K562 (cell line): ENCODE data around the gene AVPI1. TPM values are rescaled to one million over a fixed set of nuclear protein-coding genes. Genes with fewer than 3 reads are reported as not detected.

ENCODE experiments used
- ATAC-seq: fragments of 200-7000 bp; cut with Tn5 transposase; 3 replicates; pipeline ENCODE4 v1.9.1; 2020; ENCODE audit warnings: moderate library complexity
- BruUV-seq: library from RNA; stranded (reverse); fragments of 400-500 nt; replicated peaks from 2 replicates; lab custom pipeline; 2021; lab: Mats Ljungman, UMichigan
- CTCF ChIA-PET: fragments of 300-600 bp; formaldehyde crosslinking; extraction: SDS; loops from one replicate; lab custom pipeline; 2021; ENCODE audit warnings: low intra/inter-chr PET ratio; lab: Yijun Ruan, JAX
- POLR2A ChIA-PET: fragments of 300-600, 350-650 bp; sonication (Branson Sonifier 250); formaldehyde crosslinking; extraction: SDS; loops from one replicate; lab custom pipeline; 2021; ENCODE audit warnings: antibody characterized with exemption, inconsistent platforms; lab: Yijun Ruan, JAX
- DNase-seq, 4 experiments: peaks; one replicate each; pipeline versions ENCODE4 v3.0.0 to v3.0.0-alpha.2; 2011 to 2018; ENCODE audit warnings: low spot score in 3 of 4, mixed read lengths in 3 of 4; ENCODE audit errors: extremely low read depth in 1 of 4
- FAIRE-seq: peaks from 2 replicates; lab custom pipeline; 2011; peaks lifted over from hg19 to GRCh38; lab: Jason Lieb, UNC
- H2AFZ ChIP-seq: 2 replicates; pipeline ENCODE4 v1.6.0; 2011; ENCODE audit warnings: low read depth, low read length, control low read depth, inconsistent platforms
- H3K27ac ChIP-seq: fragments of 200-600 bp; 3 replicates; pipeline ENCODE4 v1.8.0; 2011; ENCODE audit warnings: low read depth, mild to moderate bottlenecking, control low read depth, inconsistent platforms, low read length, moderate library complexity, mixed read lengths; ENCODE audit errors: extremely low read depth
- H3K27me3 ChIP-seq, 2 experiments: fragments of 300-600 bp in 1 of 2; 2 replicates in 1 of 2; 3 replicates in 1 of 2; pipeline versions ENCODE4 v1.6.0 to v1.8.0; 2011; ENCODE audit warnings: inconsistent platforms in 2 of 2, low read length in 2 of 2, mild to moderate bottlenecking in 1 of 2, mixed read lengths in 1 of 2, moderate library complexity in 1 of 2; ENCODE audit not compliant: control insufficient read depth in 2 of 2, insufficient read depth in 2 of 2
- H3K36me3 ChIP-seq: fragments of 300-600 bp; 3 replicates; pipeline ENCODE4 v1.8.0; 2011; ENCODE audit warnings: mild to moderate bottlenecking, low read length, inconsistent platforms; ENCODE audit not compliant: control insufficient read depth, insufficient read depth
- H3K4me1 ChIP-seq, 2 experiments: fragments of 200-600 bp in 1 of 2; replicated peaks in 1 of 2; 2 replicates in 1 of 2; 3 replicates in 1 of 2; pipeline versions ENCODE4 v1.5.1 to v1.8.0; 2011; ENCODE audit warnings: inconsistent platforms in 2 of 2, low read length in 2 of 2, mild to moderate bottlenecking in 1 of 2, mixed read lengths in 1 of 2, moderate library complexity in 1 of 2; ENCODE audit not compliant: control insufficient read depth in 2 of 2, insufficient read depth in 2 of 2
- H3K4me2 ChIP-seq: 2 replicates; pipeline ENCODE4 v1.6.1; 2011; ENCODE audit warnings: low read length, control low read depth, inconsistent platforms, mixed read lengths; ENCODE audit not compliant: insufficient read depth
- H3K4me3 ChIP-seq: fragments of 200-600 bp; sonication (generic), shearing (Covaris generic); 2 replicates; pipeline ENCODE4 v1.5.1; 2016; ENCODE audit warnings: control low read depth, inconsistent platforms
- H3K79me2 ChIP-seq: fragments of 200-600 bp; 3 replicates; pipeline ENCODE4 v1.8.0; 2011; ENCODE audit warnings: low read length, inconsistent platforms; ENCODE audit not compliant: control insufficient read depth, insufficient read depth
- H3K9ac ChIP-seq, 2 experiments: 2 replicates each; pipeline versions ENCODE4 v1.6.0 to v1.6.1; 2011; ENCODE audit warnings: low read depth in 2 of 2, low read length in 2 of 2, control low read depth in 1 of 2, inconsistent platforms in 1 of 2, mild to moderate bottlenecking in 1 of 2, mixed read lengths in 1 of 2; ENCODE audit not compliant: insufficient read depth in 1 of 2
- H3K9me1 ChIP-seq: one replicate; pipeline ENCODE4 v1.6.0; 2011; ENCODE audit warnings: inconsistent platforms, mild to moderate bottlenecking, low read length, moderate library complexity; ENCODE audit not compliant: control insufficient read depth, insufficient read depth
- H3K9me3 ChIP-seq: replicated peaks from 2 replicates; pipeline ENCODE4 v1.5.1; 2011; ENCODE audit warnings: low read depth, low read length, inconsistent platforms; ENCODE audit not compliant: control insufficient read depth, insufficient read depth
- H4K20me1 ChIP-seq: replicated peaks from 2 replicates; pipeline ENCODE4 v1.6.1; 2011; ENCODE audit warnings: low read length, inconsistent platforms, mixed read lengths; ENCODE audit not compliant: control insufficient read depth, insufficient read depth
- BCOR ChIP-seq: fragments of 450-650 bp; IDR thresholded peaks from 2 replicates; pipeline ENCODE4 v1.6.1; 2016
- ELF1 ChIP-seq: fragments of 200-800 bp; sonication (Bioruptor generic); IDR thresholded peaks from 2 replicates; pipeline ENCODE4 v1.6.1; 2016; ENCODE audit warnings: missing genetic modification characterization, missing compliant biosample characterization
- ELK3 ChIP-seq: fragments of 450-650 bp; formaldehyde crosslinking; IDR thresholded peaks from 2 replicates; pipeline ENCODE4 v1.4.0; 2020; ENCODE audit warnings: mild to moderate bottlenecking
- FOXM1 ChIP-seq, 2 experiments: fragments of 450-650 bp in 1 of 2; sonication (generic) in 1 of 2; formaldehyde crosslinking in 1 of 2; IDR thresholded peaks; 2 replicates each; pipeline versions ENCODE4 v1.6.1 to v1.9.0; 2017 to 2022; ENCODE audit warnings: low read depth in 2 of 2, mild to moderate bottlenecking in 2 of 2, missing genetic modification reagents in 1 of 2, moderate library complexity in 1 of 2
- ILK ChIP-seq: fragments of 450-650 bp; IDR thresholded peaks from 2 replicates; pipeline ENCODE4 v1.6.1; 2016; ENCODE audit warnings: missing genetic modification characterization, low read depth, mild to moderate bottlenecking, missing compliant biosample characterization, moderate library complexity, borderline replicate concordance
- IRF1 ChIP-seq: sonication (generic); formaldehyde crosslinking; IDR thresholded peaks from 2 replicates; pipeline ENCODE4 v1.8.0; 2022; ENCODE audit warnings: missing genetic modification reagents, mild to moderate bottlenecking, borderline replicate concordance
- MEF2D ChIP-seq: conservative IDR thresholded peaks from 2 replicates; pipeline ENCODE4 v1.6.1; 2016; ENCODE audit warnings: low read depth, missing genetic modification characterization, missing compliant biosample characterization
- PHF21A ChIP-seq: fragments of 450-650 bp; IDR thresholded peaks from 2 replicates; pipeline ENCODE4 v1.6.1; 2017; ENCODE audit warnings: low read depth, borderline replicate concordance
- POLR3A ChIP-seq: IDR thresholded peaks from 2 replicates; pipeline ENCODE4 v1.6.1; 2011; ENCODE audit warnings: borderline replicate concordance, mild to moderate bottlenecking, moderate library complexity; ENCODE audit not compliant: insufficient read length, insufficient read depth; ENCODE audit errors: extremely low read depth
- PRDM10 ChIP-seq: fragments of 450-650 bp; IDR thresholded peaks from 2 replicates; pipeline ENCODE4 v1.6.1; 2018; ENCODE audit not compliant: partially characterized antibody
- SP1 ChIP-seq: sonication (generic); formaldehyde crosslinking; IDR thresholded peaks from 2 replicates; pipeline ENCODE4 v1.8.1; 2022; ENCODE audit warnings: mild to moderate bottlenecking, missing genetic modification reagents
- ZNF143 ChIP-seq: sonication (generic); formaldehyde crosslinking; IDR thresholded peaks from 2 replicates; pipeline ENCODE4 v1.9.0; 2022; ENCODE audit warnings: mild to moderate bottlenecking, missing genetic modification reagents
- ZNF444 ChIP-seq: fragments of 250-450 bp; sonication (Bioruptor Pico); IDR thresholded peaks from 2 replicates; pipeline ENCODE4 v1.4.0; 2020; ENCODE audit warnings: mild to moderate bottlenecking, moderate library complexity
- WGBS: fragments of 100-300 bp; shearing (Covaris generic); methylation state at CpG from one replicate; pipeline ENCODE4 v1.1.6; 2016; ENCODE audit warnings: low coverage, mixed read lengths; ENCODE audit not compliant: insufficient coverage; ENCODE audit errors: missing lambda C conversion rate; 5-methylcytosine and 5-hydroxymethylcytosine counted together
- in situ Hi-C: fragments of 300-500 bp; cut with MboI; formaldehyde crosslinking; loops from 4 replicates; pipeline ENCODE4 v1.15.0; 2018; ENCODE audit warnings: inconsistent platforms, mixed read lengths
- intact Hi-C: fragments of 100-400 bp; cut with micrococcal nuclease; formaldehyde crosslinking; loops from 2 replicates; pipeline ENCODE4 v1.14.2; 2022
- polyA plus RNA-seq, 8 experiments: library from polyadenylated mRNA; depleted of rRNA in 4 of 8; stranded (reverse) in 5 of 8; unstranded in 3 of 8; fragments of >200 nt; fragmentation: Nextera tagmentation in 2 of 8; fragmentation: Illumina TruSeq in 1 of 8; extraction: Ambion mirVana in 2 of 8; extraction: Trizol in 1 of 8; gene quantifications; 2 replicates each; pipeline versions ENCODE4 v1.2.1 to v1.2.3, GENCODE V29; 2011 to 2014; ENCODE audit warnings: inconsistent platforms in 1 of 8, missing spikeins in 1 of 8
- total RNA-seq, 7 experiments: library from RNA; depleted of rRNA in 6 of 7; stranded (reverse); fragments of >200 nt in 6 of 7; fragmentation: Illumina TruSeq in 2 of 7; extraction: Trizol in 2 of 7; gene quantifications; 2 replicates each; pipeline versions ENCODE4 v1.2.1 to v1.2.3, GENCODE V29; 2011 to 2021; ENCODE audit warnings: low replicate concordance in 1 of 7
- TF ChIP-seq, protein P1 (sequence below), 2 experiments: fragments of 450-650 bp; conservative IDR thresholded peaks; 2 replicates each; pipeline ENCODE4 v1.6.1; 2017; ENCODE audit warnings: mild to moderate bottlenecking in 2 of 2, moderate library complexity in 2 of 2

The AVPI1 gene
- total and polyA plus RNA-seq, 9 of the 15 experiments (the other 6 are each of a cell fraction or from before 2014, with no cell fraction given), result 0.90 to 10.4 (median 7.4) TPM

GRCh38 chr10:97667463-97667862 lies 19.6 kb downstream of the AVPI1 start:
- in situ Hi-C loops (no loop called here), intact Hi-C loops (no loop called here)
- Histone ChIP-seq H3K4me1 (peaks cover 30 to 37% of the 10 kb centered on the region in 2 experiments), H3K27me3 (no peaks in the 10 kb centered on the region), H3K9me1 (no peaks in the 10 kb centered on the region), H3K9me3 (no peaks in the 10 kb centered on the region), H3K79me2 (no peaks in the 10 kb centered on the region), H3K36me3 (peaks cover 53% of the 10 kb centered on the region), H2AFZ (no peak overlapping the region), H4K20me1 (0 out of 2 replicates have a peak, but pooled peaks cover 3% of the 10 kb centered on the region), H3K4me2 (no peak overlapping the region), H3K4me3 (no peak overlapping the region), H3K27ac (no peak overlapping the region), H3K9ac (no peak overlapping the region)
- POLR2A ChIA-PET, result interaction anchor here (0.7 kb wide), 1 partner anchor 27 kb away, joined by 3 read pairs; the partner anchor contains the start of gene PI4K2A
- CTCF ChIA-PET, result no interaction called here
- BruUV-seq, result no TSS peak
- 72% methylated on average over 6 of the region's 6 CpGs for WGBS
- FAIRE-seq (no peak), ATAC-seq (no peak), DNase-seq (no peak)
- TF ChIP-seq ILK (tag), result no peak
- TF ChIP-seq PRDM10, result no peak
- no peak for TF ChIP-seq PHF21A
- TF ChIP-seq IRF1 (CRISPR knock-in tag), result no peak
- TF ChIP-seq SP1 (CRISPR knock-in tag), result no peak
- TF ChIP-seq ELK3 (CRISPR knock-in tag), result no peak
- TF ChIP-seq ZNF143, result no peak
- TF ChIP-seq BCOR, result no peak
- no peak for TF ChIP-seq ELF1 (tag)
- no peak for TF ChIP-seq MEF2D (tag)
- no peak for TF ChIP-seq POLR3A
- TF ChIP-seq ZNF444 (CRISPR knock-in tag), result no peak
- no peak for TF ChIP-seq FOXM1 (IDR thresholded peaks at IDR 0.05; ENCODE audit: low read depth)
- no peak for TF ChIP-seq FOXM1 (CRISPR knock-in tag; IDR thresholded peaks at IDR 0.05; ENCODE audit: low read depth)
- TF ChIP-seq, protein P1, sequence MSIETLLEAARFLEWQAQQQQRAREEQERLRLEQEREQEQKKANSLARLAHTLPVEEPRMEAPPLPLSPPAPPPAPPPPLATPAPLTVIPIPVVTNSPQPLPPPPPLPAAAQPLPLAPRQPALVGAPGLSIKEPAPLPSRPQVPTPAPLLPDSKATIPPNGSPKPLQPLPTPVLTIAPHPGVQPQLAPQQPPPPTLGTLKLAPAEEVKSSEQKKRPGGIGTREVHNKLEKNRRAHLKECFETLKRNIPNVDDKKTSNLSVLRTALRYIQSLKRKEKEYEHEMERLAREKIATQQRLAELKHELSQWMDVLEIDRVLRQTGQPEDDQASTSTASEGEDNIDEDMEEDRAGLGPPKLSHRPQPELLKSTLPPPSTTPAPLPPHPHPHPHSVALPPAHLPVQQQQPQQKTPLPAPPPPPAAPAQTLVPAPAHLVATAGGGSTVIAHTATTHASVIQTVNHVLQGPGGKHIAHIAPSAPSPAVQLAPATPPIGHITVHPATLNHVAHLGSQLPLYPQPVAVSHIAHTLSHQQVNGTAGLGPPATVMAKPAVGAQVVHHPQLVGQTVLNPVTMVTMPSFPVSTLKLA (conservative IDR thresholded peaks at IDR 0.05), result no peak
